GM19455 (cell line): ENCODE measurements around the gene CUEDC1.

Experiments
- ATAC-seq: cut with Tn5 transposase; IDR thresholded peaks from one replicate; pipeline ENCODE4 v1.9.1; 2021; ENCODE audit not compliant: unreplicated experiment

CUEDC1 gene

GRCh38 chr17:57918017-57918895 lies 37.0 kb downstream of the CUEDC1 start:
- no peak for ATAC-seq

- ATAC-seq = no peak
Measured at GRCh38 chr17:57916925-57917858, 38.0 kb downstream of the CUEDC1 start.

DNA sequence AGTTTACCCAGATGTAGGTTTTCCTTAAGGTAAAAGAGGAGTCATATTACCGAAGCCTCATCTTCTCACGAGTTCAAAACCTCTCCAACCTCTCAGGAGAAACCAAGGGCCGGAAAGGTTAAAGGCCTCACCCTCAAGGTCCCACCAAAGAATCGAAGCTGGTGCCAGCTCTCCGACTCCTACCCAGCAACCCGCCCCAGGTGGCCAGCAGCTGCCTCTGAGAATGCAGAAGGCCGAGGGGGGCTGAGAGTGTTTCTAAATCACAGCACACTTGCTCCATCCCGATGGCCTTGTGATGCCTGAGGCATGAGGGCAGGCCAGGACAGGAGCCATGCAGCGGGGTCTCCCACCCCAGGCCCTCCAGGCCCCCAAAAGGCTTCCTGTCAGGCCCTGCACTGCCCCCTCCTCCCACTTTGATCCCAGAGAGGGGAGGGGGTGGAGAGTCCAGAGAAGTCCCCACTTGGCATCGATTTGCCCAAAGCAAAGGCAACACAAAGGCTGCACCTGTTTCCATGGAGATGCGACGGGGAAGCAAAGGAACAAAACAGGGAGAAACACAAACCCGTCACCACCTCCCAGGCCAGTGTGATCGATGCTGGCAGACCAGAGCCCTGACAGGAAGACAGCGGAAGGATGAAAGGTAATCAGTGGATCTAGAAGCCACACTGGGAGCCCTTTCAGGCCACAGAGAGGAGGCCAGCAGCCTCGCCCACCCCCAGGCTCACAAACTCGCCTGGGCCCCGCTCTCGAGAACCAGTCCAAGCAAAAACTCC lies 39.0 kb downstream of the CUEDC1 start:
- no peak for ATAC-seq

DNA sequence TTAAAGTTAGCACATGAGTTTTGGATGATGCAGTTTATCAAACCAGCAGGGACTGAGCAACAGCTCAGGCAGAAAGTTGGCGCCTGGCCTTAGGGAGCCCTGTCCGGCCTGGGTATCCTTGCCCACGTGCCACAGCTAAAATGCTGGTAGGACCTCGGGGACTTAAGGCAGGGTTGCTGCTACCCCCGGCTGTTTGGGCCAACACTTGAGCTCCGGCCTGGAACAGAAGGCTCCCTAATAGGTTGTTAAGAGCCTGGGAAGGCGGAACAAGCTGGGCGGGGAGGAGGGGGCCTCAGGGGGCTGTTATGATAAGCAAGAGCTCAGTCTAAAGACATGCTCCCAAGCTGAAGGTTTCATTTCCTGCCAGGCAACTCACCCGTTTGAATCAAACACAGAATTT lies 39.7 kb downstream of the CUEDC1 start:
- no peak for ATAC-seq

- no peak for ATAC-seq
Measured at GRCh38 chr17:57914273-57915142, 40.7 kb downstream of the CUEDC1 start.

- ATAC-seq = no peak
Measured at GRCh38 chr17:57913575-57914272, 41.5 kb downstream of the CUEDC1 start.

DNA sequence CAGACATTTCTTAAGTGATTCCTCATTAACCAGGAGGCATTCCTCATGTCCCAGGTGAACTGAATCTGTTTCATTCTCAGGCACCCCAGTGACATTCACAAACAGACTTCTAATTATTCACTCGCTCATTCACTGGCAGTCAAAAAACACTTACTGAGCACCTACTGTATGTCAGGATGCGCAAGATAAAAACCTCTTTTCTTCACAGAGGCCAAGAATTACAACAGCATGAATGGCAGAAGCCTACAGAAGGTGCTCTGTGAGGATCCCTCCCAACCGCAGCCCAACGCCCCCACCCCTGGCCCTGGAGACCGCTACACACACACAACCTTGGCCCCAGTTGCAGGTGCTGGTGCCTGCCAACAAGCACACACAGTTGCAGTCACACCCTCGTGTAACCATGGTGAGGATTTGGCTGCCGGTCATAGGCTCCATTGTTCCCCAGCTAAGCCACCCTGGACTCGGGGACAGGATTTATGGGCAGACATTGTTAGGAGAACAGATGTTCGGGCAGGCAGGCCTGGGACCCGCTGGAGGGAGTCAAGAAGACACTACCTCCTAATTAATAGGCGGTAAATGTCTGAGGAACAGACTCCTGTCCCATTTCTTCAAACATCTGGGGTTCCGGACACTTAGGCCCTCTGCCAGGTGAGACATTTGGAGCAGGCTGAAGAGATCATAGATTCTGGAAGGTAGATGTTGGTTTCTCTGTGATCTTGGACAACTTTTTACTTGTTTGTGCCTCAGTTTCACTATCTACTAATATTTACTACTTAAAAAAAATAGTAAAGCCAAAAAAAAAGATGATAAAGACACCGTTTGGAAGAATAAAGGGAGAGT lies 43.2 kb downstream of the CUEDC1 start:
- ATAC-seq = no peak

- ATAC-seq = no peak
Measured at GRCh38 chr17:57910462-57911420, 44.5 kb downstream of the CUEDC1 start.

DNA sequence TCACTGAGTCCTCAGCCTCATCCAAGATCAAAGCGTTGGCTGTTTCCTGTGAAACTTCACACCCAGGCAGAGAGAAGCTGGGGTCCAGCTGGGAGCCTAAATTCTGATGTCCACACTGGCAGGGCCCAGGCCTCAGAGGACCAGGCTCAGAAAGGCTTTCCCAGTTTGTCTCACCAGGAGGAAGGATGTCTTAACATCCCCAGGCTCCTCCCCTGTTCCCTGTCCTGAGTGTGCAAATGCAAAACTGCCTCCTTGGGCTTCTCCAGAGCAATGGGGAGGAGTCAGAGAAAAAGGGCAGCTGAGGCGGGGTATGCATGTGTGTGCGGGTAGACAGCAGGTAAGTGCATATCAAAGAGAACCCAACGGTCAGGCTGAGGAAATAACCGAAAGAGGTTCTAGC lies 45.7 kb downstream of the CUEDC1 start:
- no peak for ATAC-seq

DNA sequence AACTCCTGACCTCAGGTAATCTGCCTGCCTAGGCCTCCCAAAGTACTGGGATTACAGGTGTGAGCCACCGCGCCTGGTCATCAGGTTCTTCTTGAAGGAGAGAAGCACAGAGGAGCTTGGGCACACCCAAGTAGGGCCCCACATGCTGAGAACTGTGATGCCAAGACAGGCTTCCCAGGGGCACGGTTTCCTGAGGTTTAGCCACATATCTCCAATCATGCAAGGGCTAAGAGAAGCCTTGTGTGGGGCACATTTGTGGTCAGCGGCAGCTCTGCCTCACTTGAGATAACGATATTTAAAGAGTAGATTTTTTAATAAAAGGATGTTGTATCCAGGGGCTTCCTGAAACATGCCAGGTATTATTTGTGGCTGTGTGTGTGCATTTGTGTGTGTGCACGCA lies 46.9 kb downstream of the CUEDC1 start:
- no peak for ATAC-seq

GRCh38 chr17:57906910-57907309 lies 48.3 kb downstream of the CUEDC1 start:
- ATAC-seq = no peak

GRCh38 chr17:57905875-57906455 lies 49.2 kb downstream of the CUEDC1 start:
- no peak for ATAC-seq

GRCh38 chr17:57903961-57904360 lies 51.3 kb downstream of the CUEDC1 start:
- ATAC-seq = no peak

DNA sequence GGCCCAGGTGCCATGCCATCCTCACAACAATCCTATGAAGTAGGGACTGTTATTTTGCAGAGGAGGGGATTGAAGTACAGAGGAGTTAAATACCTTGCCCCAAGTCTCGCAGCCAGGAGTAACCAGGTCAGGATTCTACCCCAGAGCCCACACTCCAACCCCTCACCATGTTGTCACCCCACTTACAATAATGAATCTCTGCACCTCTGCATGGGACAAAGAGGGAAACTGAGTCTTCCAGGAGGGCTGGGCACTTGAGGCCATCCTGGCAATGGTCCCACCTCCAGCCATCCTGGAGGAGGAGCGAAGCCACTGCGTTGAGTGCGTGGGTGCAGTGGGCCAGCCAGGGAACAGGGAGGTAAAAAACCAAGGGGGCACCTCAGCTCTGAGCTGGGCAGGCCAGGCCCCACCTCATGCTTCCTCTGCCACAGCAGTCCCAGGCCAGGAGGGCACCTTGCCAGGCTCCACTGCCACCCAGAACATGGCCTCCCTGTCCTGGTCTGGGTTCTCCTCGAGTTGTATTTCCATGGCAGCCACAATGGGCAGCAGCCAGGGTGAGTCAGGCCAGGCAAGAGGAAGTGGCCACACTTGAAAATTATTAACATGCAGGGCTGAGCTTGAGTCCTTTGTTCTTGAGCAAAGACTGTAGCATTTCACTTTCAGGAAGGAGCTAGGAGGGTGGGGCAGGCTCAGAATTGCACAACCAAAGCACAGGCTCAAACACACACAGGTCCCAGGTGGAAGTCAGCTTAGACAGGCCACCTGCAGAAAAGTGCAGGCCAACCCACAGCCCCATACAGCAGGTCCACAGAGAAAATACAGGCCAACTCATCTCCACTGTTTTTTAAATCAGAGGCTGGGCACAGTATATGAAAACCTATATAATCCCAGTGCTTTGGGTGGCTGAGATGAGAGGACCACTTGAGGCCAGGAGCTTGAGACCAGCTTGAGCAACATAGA lies 52.1 kb downstream of the CUEDC1 start:
- ATAC-seq = peak; percentile 43

DNA sequence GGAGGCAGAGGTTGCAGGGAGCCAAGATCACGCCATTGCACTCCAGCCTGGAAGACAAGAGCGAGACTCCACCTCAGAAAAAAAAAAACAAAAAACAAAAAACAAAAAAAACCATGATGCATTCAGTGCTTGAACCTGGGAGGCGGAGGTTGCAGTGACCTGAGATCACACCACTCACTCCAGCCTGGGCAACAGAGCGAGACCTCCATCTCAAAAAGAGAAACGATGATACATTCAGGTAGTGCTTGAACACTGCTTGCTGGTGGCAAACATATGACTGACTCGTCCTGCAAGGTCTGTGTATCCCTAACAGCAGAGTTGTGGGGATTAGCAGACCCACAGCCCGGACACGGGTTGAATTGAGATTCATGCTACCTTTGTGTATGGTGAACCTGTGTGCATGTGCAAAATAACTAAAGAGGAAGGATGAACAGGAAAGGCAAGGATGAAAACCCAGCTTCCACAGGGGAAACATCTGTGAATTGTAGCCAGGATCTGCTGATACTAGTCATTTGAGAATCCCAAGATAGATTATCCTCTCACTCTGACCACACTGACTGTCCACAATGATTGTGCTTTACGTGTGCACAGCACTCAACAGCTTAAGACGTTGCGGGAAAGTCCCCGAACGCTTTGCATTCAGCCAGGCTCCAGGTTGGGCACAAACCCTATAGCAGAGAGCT lies 53.0 kb downstream of the CUEDC1 start:
- peak; percentile 72 for ATAC-seq
